Liver (tissue), 9 donors: ENCODE data around the gene SLC7A14. TPM values are rescaled to one million over a fixed set of nuclear protein-coding genes. Genes with fewer than 3 reads are reported as not detected.

Experiments used
- DNase-seq: peaks from one replicate; pipeline ENCODE4 v3.0.0-alpha.2; 2017; ENCODE audit warnings: low spot score
- H3K27ac ChIP-seq, 2 donors: one replicate each; pipeline ENCODE4 v1.7.0; 2013; ENCODE audit warnings: inconsistent platforms in 2 of 2, low read length in 2 of 2, control low read depth in 1 of 2, low read depth in 1 of 2, mild to moderate bottlenecking in 1 of 2
- H3K27me3 ChIP-seq, 4 donors: one replicate each; pipeline versions ENCODE4 v1.6.1 to v1.7.0; 2013; ENCODE audit warnings: low read length in 3 of 4, inconsistent platforms in 1 of 4, mild to moderate bottlenecking in 1 of 4, moderate library complexity in 1 of 4; ENCODE audit not compliant: control insufficient read depth in 4 of 4, insufficient read depth in 4 of 4
- H3K36me3 ChIP-seq, 4 donors: one replicate each; pipeline versions ENCODE4 v1.6.1 to v1.7.0; 2013; ENCODE audit warnings: low read length in 3 of 4, mild to moderate bottlenecking in 3 of 4, low read depth in 1 of 4, moderate library complexity in 1 of 4; ENCODE audit not compliant: control insufficient read depth in 4 of 4, insufficient read depth in 3 of 4
- H3K4me1 ChIP-seq, 4 donors: one replicate each; pipeline versions ENCODE4 v1.6.1 to v1.7.0; 2013; ENCODE audit warnings: low read length in 3 of 4, mild to moderate bottlenecking in 3 of 4, moderate library complexity in 1 of 4; ENCODE audit not compliant: control insufficient read depth in 4 of 4, insufficient read depth in 4 of 4
- H3K4me3 ChIP-seq, 3 donors: one replicate each; pipeline versions ENCODE4 v1.6.1 to v1.7.0; 2013; ENCODE audit warnings: low read length in 3 of 3, control low read depth in 1 of 3, low read depth in 1 of 3, mild to moderate bottlenecking in 1 of 3
- H3K9ac ChIP-seq, 2 donors: one replicate each; pipeline ENCODE4 v1.7.0; 2013; ENCODE audit warnings: low read length in 2 of 2, mild to moderate bottlenecking in 2 of 2, moderate library complexity in 2 of 2, control low read depth in 1 of 2, low read depth in 1 of 2
- H3K9me3 ChIP-seq, 4 donors: one replicate each; pipeline versions ENCODE4 v1.6.1 to v1.7.0; 2013; ENCODE audit warnings: low read length in 3 of 4; ENCODE audit not compliant: control insufficient read depth in 4 of 4
- ATF3 ChIP-seq: IDR thresholded peaks from 2 replicates; pipeline ENCODE4 v1.6.1; 2016; ENCODE audit warnings: antibody characterized with exemption
- CTCF ChIP-seq: fragments of 150-350 bp; IDR thresholded peaks from 2 replicates; pipeline ENCODE4 v1.5.1; 2017; ENCODE audit warnings: improper control_type of control experiment, low read depth, low read length; ENCODE audit not compliant: missing input control
- EGR1 ChIP-seq, 2 donors: IDR thresholded peaks; 2 replicates each; pipeline ENCODE4 v1.6.1; 2016 to 2018; ENCODE audit warnings: antibody characterized with exemption in 2 of 2, low read depth in 2 of 2
- FOXA2 ChIP-seq: IDR thresholded peaks from 2 replicates; pipeline ENCODE4 v1.6.1; 2016; ENCODE audit warnings: antibody characterized with exemption
- GABPA ChIP-seq, 2 donors: IDR thresholded peaks in 1 of 2; conservative IDR thresholded peaks in 1 of 2; 2 replicates each; pipeline ENCODE4 v1.6.1; 2016; ENCODE audit warnings: antibody characterized with exemption in 2 of 2, mild to moderate bottlenecking in 1 of 2, moderate library complexity in 1 of 2
- HNF4A ChIP-seq, 2 donors: conservative IDR thresholded peaks; 2 replicates each; pipeline ENCODE4 v1.6.1; 2016; ENCODE audit warnings: antibody characterized with exemption in 2 of 2, mild to moderate bottlenecking in 2 of 2
- HNF4G ChIP-seq: IDR thresholded peaks from 2 replicates; pipeline ENCODE4 v1.6.1; 2016; ENCODE audit warnings: antibody characterized with exemption
- JUND ChIP-seq, 2 donors: IDR thresholded peaks; 2 replicates each; pipeline ENCODE4 v1.6.1; 2016; ENCODE audit warnings: antibody characterized with exemption in 2 of 2
- MAX ChIP-seq: IDR thresholded peaks from 2 replicates; pipeline ENCODE4 v1.6.1; 2016; ENCODE audit warnings: antibody characterized with exemption
- RAD21 ChIP-seq, 2 donors: IDR thresholded peaks; 2 replicates each; pipeline ENCODE4 v1.6.1; 2016; ENCODE audit warnings: antibody characterized with exemption in 2 of 2, mild to moderate bottlenecking in 2 of 2
- REST ChIP-seq: IDR thresholded peaks from 2 replicates; pipeline ENCODE4 v1.6.1; 2016; ENCODE audit warnings: antibody characterized with exemption, mild to moderate bottlenecking
- RXRA ChIP-seq, 2 donors: IDR thresholded peaks; 2 replicates each; pipeline ENCODE4 v1.6.1; 2017 to 2018; ENCODE audit warnings: antibody characterized with exemption in 2 of 2, mild to moderate bottlenecking in 1 of 2
- TAF1 ChIP-seq: conservative IDR thresholded peaks from 2 replicates; pipeline ENCODE4 v1.6.1; 2016; ENCODE audit warnings: antibody characterized with exemption, mild to moderate bottlenecking
- YY1 ChIP-seq: IDR thresholded peaks from 2 replicates; pipeline ENCODE4 v1.6.1; 2016; ENCODE audit warnings: antibody characterized with exemption, mild to moderate bottlenecking
- WGBS: extraction: QIAGEN DNeasy Blood & Tissue Kit; methylation state at CpG from one replicate; pipeline ENCODE4 v1.1.7; 2013; 5-methylcytosine and 5-hydroxymethylcytosine counted together
- polyA plus RNA-seq, 2 donors: library from polyadenylated mRNA; stranded (reverse) in 1 of 2; unstranded in 1 of 2; fragments of 200-250 nt in 1 of 2; fragments of >200 nt in 1 of 2; fragmentation: Nextera tagmentation in 1 of 2; extraction: Ambion mirVana in 1 of 2; gene quantifications; one replicate each; pipeline versions ENCODE4 v1.2.1 to v1.2.3, GENCODE V29; 2013 to 2015
- total RNA-seq, 2 donors: library from RNA; depleted of rRNA; stranded (reverse); fragments of >200 nt; gene quantifications; one replicate each; pipeline ENCODE4 v1.2.3, GENCODE V29; 2014
- donor health status: healthy.
- donor health status: healthy.
- donor health status: healthy.
- donor health status: healthy.
- donor health status: healthy.

The SLC7A14 gene
- total and polyA plus RNA-seq, 4 donors: under 0.01 to 0.01 (median under 0.01) TPM; not detected in 1

- no peak for DNase-seq
- WGBS: 96% methylated on average over 5 of the region's 5 CpGs
- no peak for TF ChIP-seq HNF4A (conservative IDR thresholded peaks at IDR 0.05)
- TF ChIP-seq YY1: no peak
- TF ChIP-seq FOXA2: no peak
- H3K36me3 ChIP-seq: no peaks in the 10 kb centered on the region
- H3K4me1 ChIP-seq: peaks cover 0 to 4% (median 0%) of the 10 kb centered on the region in 4 donors
- no peak overlapping the region for H3K27ac ChIP-seq
- no peaks in the 10 kb centered on the region for H3K9me3 ChIP-seq
- no peaks in the 10 kb centered on the region for H3K27me3 ChIP-seq
- H3K4me3 ChIP-seq: no peak overlapping the region
- no peak overlapping the region for H3K9ac ChIP-seq
Observed at GRCh38 chr3:170508291-170508690, 77.6 kb downstream of the SLC7A14 start.

- Histone ChIP-seq H3K27ac (no peak overlapping the region), H3K4me3 (no peak overlapping the region), H3K27me3 (no peaks in the 10 kb centered on the region), H3K36me3 (no peaks in the 10 kb centered on the region), H3K4me1 (peaks cover 0 to 4% (median 0%) of the 10 kb centered on the region in 4 donors), H3K9me3 (no peaks in the 10 kb centered on the region), H3K9ac (no peak overlapping the region)
- DNase-seq: no peak
- no peak for TF ChIP-seq YY1
- no peak for TF ChIP-seq JUND (IDR thresholded peaks at IDR 0.05)
- no peak for TF ChIP-seq ATF3
- no peak for TF ChIP-seq CTCF
- TF ChIP-seq HNF4A (conservative IDR thresholded peaks at IDR 0.05): no peak
- TF ChIP-seq REST: no peak
- no peak for TF ChIP-seq MAX
- no peak for TF ChIP-seq TAF1
- no peak for TF ChIP-seq HNF4G
- TF ChIP-seq EGR1 (IDR thresholded peaks at IDR 0.05; ENCODE audit: low read depth in 2 of 2): no peak
- TF ChIP-seq RXRA (IDR thresholded peaks at IDR 0.05): no peak
- no peak for TF ChIP-seq RAD21 (IDR thresholded peaks at IDR 0.05)
- TF ChIP-seq FOXA2: no peak
- 94% methylated on average over 3 of the region's 3 CpGs for WGBS
Observed at GRCh38 chr3:170507063-170507462, 78.8 kb downstream of the SLC7A14 start.

- TF ChIP-seq HNF4A (conservative IDR thresholded peaks at IDR 0.05) (peak in 1 of 2 donors; percentile 39), GABPA (IDR thresholded peaks at IDR 0.05 in 1 of 2, conservative IDR thresholded peaks at IDR 0.05 in 1 of 2) (no peak), YY1 (peak; percentile 42), MAX (peak; percentile 19)
- H3K27me3 ChIP-seq: no peaks in the 10 kb centered on the region
- H3K36me3 ChIP-seq: no peaks in the 10 kb centered on the region
- H3K9me3 ChIP-seq: no peaks in the 10 kb centered on the region
- no peak for DNase-seq
- 7% methylated on average over 2 of the region's 2 CpGs for WGBS
- H3K4me3 ChIP-seq: no peak overlapping the region
- no peak overlapping the region for H3K9ac ChIP-seq
- H3K27ac ChIP-seq: no peak overlapping the region
- H3K4me1 ChIP-seq: peaks cover 0 to 4% (median 0%) of the 10 kb centered on the region in 4 donors
Observed at GRCh38 chr3:170506556-170506955, 79.3 kb downstream of the SLC7A14 start.
